K562 (cell line): ENCODE measurements around the gene UBTD1. TPM values are rescaled to one million over a fixed set of nuclear protein-coding genes. Genes with fewer than 3 reads are reported as not detected.
A peak's percentile ranks its signal among the peaks of the same experiment; 100 is the strongest.

ENCODE experiments used
- ATAC-seq: fragments of 200-7000 bp; cut with Tn5 transposase; 3 replicates; pipeline ENCODE4 v1.9.1; 2020; ENCODE audit warnings: moderate library complexity
- BruUV-seq: library from RNA; stranded (reverse); fragments of 400-500 nt; replicated peaks from 2 replicates; lab custom pipeline; 2021; lab: Mats Ljungman, UMichigan
- CTCF ChIA-PET: fragments of 300-600 bp; formaldehyde crosslinking; extraction: SDS; loops from one replicate; lab custom pipeline; 2021; ENCODE audit warnings: low intra/inter-chr PET ratio; lab: Yijun Ruan, JAX
- POLR2A ChIA-PET: fragments of 300-600, 350-650 bp; sonication (Branson Sonifier 250); formaldehyde crosslinking; extraction: SDS; loops from one replicate; lab custom pipeline; 2021; ENCODE audit warnings: antibody characterized with exemption, inconsistent platforms; lab: Yijun Ruan, JAX
- DNase-seq, 4 experiments: peaks; one replicate each; pipeline versions ENCODE4 v3.0.0 to v3.0.0-alpha.2; 2011 to 2018; ENCODE audit warnings: low spot score in 3 of 4, mixed read lengths in 3 of 4; ENCODE audit errors: extremely low read depth in 1 of 4
- FAIRE-seq: peaks from 2 replicates; lab custom pipeline; 2011; peaks lifted over from hg19 to GRCh38; lab: Jason Lieb, UNC
- H2AFZ ChIP-seq: 2 replicates; pipeline ENCODE4 v1.6.0; 2011; ENCODE audit warnings: low read depth, low read length, control low read depth, inconsistent platforms
- H3K27ac ChIP-seq: fragments of 200-600 bp; 3 replicates; pipeline ENCODE4 v1.8.0; 2011; ENCODE audit warnings: low read depth, mild to moderate bottlenecking, control low read depth, inconsistent platforms, low read length, moderate library complexity, mixed read lengths; ENCODE audit errors: extremely low read depth
- H3K27me3 ChIP-seq, 2 experiments: fragments of 300-600 bp in 1 of 2; 2 replicates in 1 of 2; 3 replicates in 1 of 2; pipeline versions ENCODE4 v1.6.0 to v1.8.0; 2011; ENCODE audit warnings: inconsistent platforms in 2 of 2, low read length in 2 of 2, mild to moderate bottlenecking in 1 of 2, mixed read lengths in 1 of 2, moderate library complexity in 1 of 2; ENCODE audit not compliant: control insufficient read depth in 2 of 2, insufficient read depth in 2 of 2
- H3K36me3 ChIP-seq: fragments of 300-600 bp; 3 replicates; pipeline ENCODE4 v1.8.0; 2011; ENCODE audit warnings: mild to moderate bottlenecking, low read length, inconsistent platforms; ENCODE audit not compliant: control insufficient read depth, insufficient read depth
- H3K4me1 ChIP-seq, 2 experiments: fragments of 200-600 bp in 1 of 2; replicated peaks in 1 of 2; 2 replicates in 1 of 2; 3 replicates in 1 of 2; pipeline versions ENCODE4 v1.5.1 to v1.8.0; 2011; ENCODE audit warnings: inconsistent platforms in 2 of 2, low read length in 2 of 2, mild to moderate bottlenecking in 1 of 2, mixed read lengths in 1 of 2, moderate library complexity in 1 of 2; ENCODE audit not compliant: control insufficient read depth in 2 of 2, insufficient read depth in 2 of 2
- H3K4me2 ChIP-seq: 2 replicates; pipeline ENCODE4 v1.6.1; 2011; ENCODE audit warnings: low read length, control low read depth, inconsistent platforms, mixed read lengths; ENCODE audit not compliant: insufficient read depth
- H3K4me3 ChIP-seq: fragments of 200-600 bp; sonication (generic), shearing (Covaris generic); 2 replicates; pipeline ENCODE4 v1.5.1; 2016; ENCODE audit warnings: control low read depth, inconsistent platforms
- H3K79me2 ChIP-seq: fragments of 200-600 bp; 3 replicates; pipeline ENCODE4 v1.8.0; 2011; ENCODE audit warnings: low read length, inconsistent platforms; ENCODE audit not compliant: control insufficient read depth, insufficient read depth
- H3K9ac ChIP-seq, 2 experiments: 2 replicates each; pipeline versions ENCODE4 v1.6.0 to v1.6.1; 2011; ENCODE audit warnings: low read depth in 2 of 2, low read length in 2 of 2, control low read depth in 1 of 2, inconsistent platforms in 1 of 2, mild to moderate bottlenecking in 1 of 2, mixed read lengths in 1 of 2; ENCODE audit not compliant: insufficient read depth in 1 of 2
- H3K9me1 ChIP-seq: one replicate; pipeline ENCODE4 v1.6.0; 2011; ENCODE audit warnings: inconsistent platforms, mild to moderate bottlenecking, low read length, moderate library complexity; ENCODE audit not compliant: control insufficient read depth, insufficient read depth
- H3K9me3 ChIP-seq: replicated peaks from 2 replicates; pipeline ENCODE4 v1.5.1; 2011; ENCODE audit warnings: low read depth, low read length, inconsistent platforms; ENCODE audit not compliant: control insufficient read depth, insufficient read depth
- H4K20me1 ChIP-seq: replicated peaks from 2 replicates; pipeline ENCODE4 v1.6.1; 2011; ENCODE audit warnings: low read length, inconsistent platforms, mixed read lengths; ENCODE audit not compliant: control insufficient read depth, insufficient read depth
- ATF1 ChIP-seq, 2 experiments: fragments of 450-650 bp in 1 of 2; IDR thresholded peaks; 2 replicates each; pipeline ENCODE4 v1.6.1; 2016; ENCODE audit warnings: missing compliant biosample characterization in 1 of 2, missing genetic modification characterization in 1 of 2
- C11orf30 ChIP-seq: fragments of 450-650 bp; IDR thresholded peaks from 2 replicates; pipeline ENCODE4 v1.6.1; 2016; ENCODE audit warnings: low read depth, mild to moderate bottlenecking
- DACH1 ChIP-seq: fragments of 450-650 bp; IDR thresholded peaks from 2 replicates; pipeline ENCODE4 v1.6.1; 2018; ENCODE audit not compliant: partially characterized antibody
- E2F3 ChIP-seq: fragments of 250-450 bp; sonication (Bioruptor Pico); IDR thresholded peaks from 2 replicates; pipeline ENCODE4 v1.4.0; 2020; ENCODE audit warnings: mild to moderate bottlenecking
- EGR1 ChIP-seq: fragments of 450-650 bp; conservative IDR thresholded peaks from 2 replicates; pipeline ENCODE4 v1.6.1; 2017; ENCODE audit warnings: mild to moderate bottlenecking
- FOS ChIP-seq: IDR thresholded peaks from 3 replicates; pipeline ENCODE4 v1.6.1; 2011; ENCODE audit not compliant: insufficient read length; ENCODE audit errors: extremely low read depth
- FOSL1 ChIP-seq: fragments of 200-800 bp; sonication (Bioruptor generic); conservative IDR thresholded peaks from 2 replicates; pipeline ENCODE4 v1.6.1; 2016; ENCODE audit warnings: missing genetic modification characterization, missing compliant biosample characterization
- KLF13 ChIP-seq: fragments of 450-650 bp; IDR thresholded peaks from 2 replicates; pipeline ENCODE4 v1.6.1; 2016; ENCODE audit warnings: missing genetic modification characterization, low read depth, mild to moderate bottlenecking, missing compliant biosample characterization, moderate library complexity, borderline replicate concordance
- NFE2 ChIP-seq: IDR thresholded peaks from 2 replicates; pipeline ENCODE4 v1.6.1; 2014; ENCODE audit warnings: antibody characterized with exemption, low read depth
- WGBS: fragments of 100-300 bp; shearing (Covaris generic); methylation state at CpG from one replicate; pipeline ENCODE4 v1.1.6; 2016; ENCODE audit warnings: low coverage, mixed read lengths; ENCODE audit not compliant: insufficient coverage; ENCODE audit errors: missing lambda C conversion rate; 5-methylcytosine and 5-hydroxymethylcytosine counted together
- in situ Hi-C: fragments of 300-500 bp; cut with MboI; formaldehyde crosslinking; loops from 4 replicates; pipeline ENCODE4 v1.15.0; 2018; ENCODE audit warnings: inconsistent platforms, mixed read lengths
- intact Hi-C: fragments of 100-400 bp; cut with micrococcal nuclease; formaldehyde crosslinking; loops from 2 replicates; pipeline ENCODE4 v1.14.2; 2022
- polyA plus RNA-seq, 8 experiments: library from polyadenylated mRNA; depleted of rRNA in 4 of 8; stranded (reverse) in 5 of 8; unstranded in 3 of 8; fragments of >200 nt; fragmentation: Nextera tagmentation in 2 of 8; fragmentation: Illumina TruSeq in 1 of 8; extraction: Ambion mirVana in 2 of 8; extraction: Trizol in 1 of 8; gene quantifications; 2 replicates each; pipeline versions ENCODE4 v1.2.1 to v1.2.3, GENCODE V29; 2011 to 2014; ENCODE audit warnings: inconsistent platforms in 1 of 8, missing spikeins in 1 of 8
- total RNA-seq, 7 experiments: library from RNA; depleted of rRNA in 6 of 7; stranded (reverse); fragments of >200 nt in 6 of 7; fragmentation: Illumina TruSeq in 2 of 7; extraction: Trizol in 2 of 7; gene quantifications; 2 replicates each; pipeline versions ENCODE4 v1.2.1 to v1.2.3, GENCODE V29; 2011 to 2021; ENCODE audit warnings: low replicate concordance in 1 of 7
- TF ChIP-seq, protein P1 (sequence below): fragments of 450-650 bp; formaldehyde crosslinking; IDR thresholded peaks from 2 replicates; pipeline ENCODE4 v1.4.0; 2020; ENCODE audit warnings: mild to moderate bottlenecking
- TF ChIP-seq, protein P2 (sequence below), 3 experiments: fragments of 200-800 bp in 1 of 3; sonication (Bioruptor generic) in 1 of 3; sonication (generic) in 1 of 3; formaldehyde crosslinking in 1 of 3; IDR thresholded peaks; 2 replicates each; pipeline versions ENCODE4 v1.6.1 to v1.8.0; 2016 to 2022; ENCODE audit warnings: mild to moderate bottlenecking in 2 of 3, missing compliant biosample characterization in 2 of 3, missing genetic modification characterization in 2 of 3, missing genetic modification reagents in 1 of 3
- TF ChIP-seq, protein P3 (sequence below): fragments of 150-350 bp; conservative IDR thresholded peaks from 2 replicates; pipeline ENCODE4 v1.6.1; 2014; ENCODE audit warnings: low read length
- TF ChIP-seq, protein P4 (sequence below): IDR thresholded peaks from 2 replicates; pipeline ENCODE4 v1.6.1; 2012; ENCODE audit warnings: low read depth, low read length, improper control_type of control experiment, borderline replicate concordance

Gene UBTD1
- total and polyA plus RNA-seq, 9 of the 15 experiments (the other 6 are each of a cell fraction or from before 2014, with no cell fraction given), result 0.08 to 1.6 (median 0.81) TPM; not detected in 1

DNA sequence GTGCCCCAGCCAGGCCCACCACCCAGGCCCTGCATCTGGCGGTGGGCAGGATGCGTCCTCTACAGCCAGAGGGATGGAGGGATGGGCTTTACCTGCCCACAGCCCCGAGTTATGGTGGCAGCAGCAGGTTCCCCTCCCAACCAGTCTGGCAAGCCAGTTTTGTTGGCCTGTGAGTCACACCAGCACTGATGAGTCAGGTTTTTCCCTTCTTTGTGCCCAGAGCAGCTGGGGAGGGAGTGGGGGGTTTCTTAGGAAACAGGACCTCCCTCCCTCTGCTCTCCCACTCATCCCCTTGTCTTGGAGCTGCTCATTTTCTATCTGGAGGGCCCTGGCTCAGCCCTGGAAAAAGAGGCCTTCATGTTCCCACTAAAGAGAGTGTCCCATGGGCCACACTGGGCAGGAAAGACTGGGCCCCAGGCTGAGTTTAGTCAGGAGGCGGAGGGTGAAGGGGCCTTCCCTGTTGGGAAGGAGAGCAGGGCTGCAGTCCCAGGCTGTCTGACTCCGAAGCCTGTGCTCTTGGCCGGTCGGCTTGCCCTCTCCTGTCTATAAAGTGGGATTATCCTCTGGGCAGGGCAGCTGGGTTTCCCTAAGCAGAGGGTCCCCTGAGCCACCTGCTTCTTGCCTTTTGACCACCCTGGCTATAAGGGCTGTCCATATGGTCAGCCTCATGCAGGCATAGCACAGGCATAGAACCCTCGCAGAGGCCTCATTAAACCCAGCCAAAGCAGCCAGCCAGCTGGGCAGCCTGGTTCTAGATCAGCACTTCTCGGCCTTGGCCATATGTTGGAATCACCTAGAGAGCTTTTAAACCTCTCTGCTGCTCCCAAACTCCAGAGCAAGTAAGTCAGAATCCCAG, 43.7 kb downstream of the UBTD1 start:
- in situ Hi-C loops (no loop called here), intact Hi-C loops (no loop called here)
- Histone ChIP-seq H3K4me1 (peaks cover 15 to 21% of the 10 kb centered on the region in 2 experiments; a peak in 4 of 5 replicates), H3K9me3 (no peaks in the 10 kb centered on the region), H3K27me3 (no peaks in the 10 kb centered on the region), H3K4me2 (peak overlapping the region; percentile 24; the same call in 1 of the 2 replicates), H3K79me2 (no peaks in the 10 kb centered on the region), H3K27ac (peak overlapping the region; percentile 52; the same call in 2 of the 3 replicates), H3K9ac (peak overlapping the region in 1 of 2 experiments; percentile 71; a peak in 3 of 4 replicates), H3K9me1 (no peaks in the 10 kb centered on the region), H3K4me3 (no peak overlapping the region), H4K20me1 (no peaks in the 10 kb centered on the region), H3K36me3 (no peaks in the 10 kb centered on the region), H2AFZ (peak overlapping the region; percentile 70; the same call in 1 of the 2 replicates)
- POLR2A ChIA-PET, result interaction anchor here (0.8 kb wide), 1 partner anchor 56 kb away, joined by 3 read pairs; no protein-coding TSS in a partner anchor
- DNase-seq (peak; percentile 24 to 58 (median 28)), ATAC-seq (peak; percentile 20; the same call in 2 of the 3 replicates), FAIRE-seq (peak; percentile 40)
- BruUV-seq, result no TSS peak
- CTCF ChIA-PET, result no interaction called here
- WGBS, result 40% methylated on average over 6 of the region's 9 CpGs
- TF ChIP-seq C11orf30, result peak; percentile 79
- TF ChIP-seq, protein P1, sequence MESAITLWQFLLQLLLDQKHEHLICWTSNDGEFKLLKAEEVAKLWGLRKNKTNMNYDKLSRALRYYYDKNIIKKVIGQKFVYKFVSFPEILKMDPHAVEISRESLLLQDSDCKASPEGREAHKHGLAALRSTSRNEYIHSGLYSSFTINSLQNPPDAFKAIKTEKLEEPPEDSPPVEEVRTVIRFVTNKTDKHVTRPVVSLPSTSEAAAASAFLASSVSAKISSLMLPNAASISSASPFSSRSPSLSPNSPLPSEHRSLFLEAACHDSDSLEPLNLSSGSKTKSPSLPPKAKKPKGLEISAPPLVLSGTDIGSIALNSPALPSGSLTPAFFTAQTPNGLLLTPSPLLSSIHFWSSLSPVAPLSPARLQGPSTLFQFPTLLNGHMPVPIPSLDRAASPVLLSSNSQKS (CRISPR knock-in tag), result no peak
- peak; percentile 54 for TF ChIP-seq FOS
- TF ChIP-seq, protein P2, sequence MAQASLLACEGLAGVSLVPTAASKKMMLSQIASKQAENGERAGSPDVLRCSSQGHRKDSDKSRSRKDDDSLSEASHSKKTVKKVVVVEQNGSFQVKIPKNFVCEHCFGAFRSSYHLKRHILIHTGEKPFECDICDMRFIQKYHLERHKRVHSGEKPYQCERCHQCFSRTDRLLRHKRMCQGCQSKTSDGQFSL (CRISPR knock-in tag; IDR thresholded peaks at IDR 0.05), result peak; percentile 33; the same call in 1 of the 2 replicates
- TF ChIP-seq, protein P2 (tag; IDR thresholded peaks at IDR 0.05), result no peak
- TF ChIP-seq FOSL1 (tag), result peak; percentile 91
- TF ChIP-seq E2F3 (CRISPR knock-in tag), result no peak
- TF ChIP-seq EGR1, result 0 out of 2 replicates have a peak, but pooled peaks have one; percentile 7
- TF ChIP-seq, protein P3, sequence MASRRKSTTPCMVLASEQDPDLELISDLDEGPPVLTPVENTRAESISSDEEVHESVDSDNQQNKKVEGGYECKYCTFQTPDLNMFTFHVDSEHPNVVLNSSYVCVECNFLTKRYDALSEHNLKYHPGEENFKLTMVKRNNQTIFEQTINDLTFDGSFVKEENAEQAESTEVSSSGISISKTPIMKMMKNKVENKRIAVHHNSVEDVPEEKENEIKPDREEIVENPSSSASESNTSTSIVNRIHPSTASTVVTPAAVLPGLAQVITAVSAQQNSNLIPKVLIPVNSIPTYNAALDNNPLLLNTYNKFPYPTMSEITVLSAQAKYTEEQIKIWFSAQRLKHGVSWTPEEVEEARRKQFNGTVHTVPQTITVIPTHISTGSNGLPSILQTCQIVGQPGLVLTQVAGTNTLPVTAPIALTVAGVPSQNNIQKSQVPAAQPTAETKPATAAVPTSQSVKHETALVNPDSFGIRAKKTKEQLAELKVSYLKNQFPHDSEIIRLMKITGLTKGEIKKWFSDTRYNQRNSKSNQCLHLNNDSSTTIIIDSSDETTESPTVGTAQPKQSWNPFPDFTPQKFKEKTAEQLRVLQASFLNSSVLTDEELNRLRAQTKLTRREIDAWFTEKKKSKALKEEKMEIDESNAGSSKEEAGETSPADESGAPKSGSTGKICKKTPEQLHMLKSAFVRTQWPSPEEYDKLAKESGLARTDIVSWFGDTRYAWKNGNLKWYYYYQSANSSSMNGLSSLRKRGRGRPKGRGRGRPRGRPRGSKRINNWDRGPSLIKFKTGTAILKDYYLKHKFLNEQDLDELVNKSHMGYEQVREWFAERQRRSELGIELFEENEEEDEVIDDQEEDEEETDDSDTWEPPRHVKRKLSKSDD, result no peak
- TF ChIP-seq KLF13 (tag), result no peak
- TF ChIP-seq, protein P4, sequence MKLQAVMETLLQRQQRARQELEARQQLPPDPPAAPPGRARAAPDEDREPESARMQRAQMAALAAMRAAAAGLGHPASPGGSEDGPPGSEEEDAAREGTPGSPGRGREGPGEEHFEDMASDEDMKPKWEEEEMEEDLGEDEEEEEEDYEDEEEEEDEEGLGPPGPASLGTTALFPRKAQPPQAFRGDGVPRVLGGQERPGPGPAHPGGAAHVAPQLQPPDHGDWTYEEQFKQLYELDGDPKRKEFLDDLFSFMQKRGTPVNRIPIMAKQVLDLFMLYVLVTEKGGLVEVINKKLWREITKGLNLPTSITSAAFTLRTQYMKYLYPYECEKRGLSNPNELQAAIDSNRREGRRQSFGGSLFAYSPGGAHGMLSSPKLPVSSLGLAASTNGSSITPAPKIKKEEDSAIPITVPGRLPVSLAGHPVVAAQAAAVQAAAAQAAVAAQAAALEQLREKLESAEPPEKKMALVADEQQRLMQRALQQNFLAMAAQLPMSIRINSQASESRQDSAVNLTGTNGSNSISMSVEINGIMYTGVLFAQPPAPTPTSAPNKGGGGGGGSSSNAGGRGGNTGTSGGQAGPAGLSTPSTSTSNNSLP, result no peak
- peak; percentile 34; the same call in 1 of the 2 replicates for TF ChIP-seq NFE2
- no peak for TF ChIP-seq DACH1
- no peak for TF ChIP-seq ATF1 (CRISPR knock-in tag; IDR thresholded peaks at IDR 0.05)
- no peak for TF ChIP-seq ATF1 (tag; IDR thresholded peaks at IDR 0.05)
